IPS-18c (cell line): Measurements from ENCODE around the gene FRAT1.
"Not testable (repeated sequence)": the region's sequence is repeated elsewhere in the genome, so short reads cannot be mapped to it uniquely, and the experiment has no call there.

Source experiments
- H3K4me3 ChIP-seq: 2 replicates; pipeline ENCODE4 v1.7.0; 2013; ENCODE audit warnings: low read depth, mild to moderate bottlenecking, low read length, moderate library complexity; ENCODE audit not compliant: insufficient read depth
- H3K9me3 ChIP-seq: one replicate; pipeline ENCODE4 v1.6.1; 2013; ENCODE audit warnings: mild to moderate bottlenecking, low read length, moderate library complexity; ENCODE audit not compliant: control insufficient read depth, insufficient read depth

Gene FRAT1

DNA sequence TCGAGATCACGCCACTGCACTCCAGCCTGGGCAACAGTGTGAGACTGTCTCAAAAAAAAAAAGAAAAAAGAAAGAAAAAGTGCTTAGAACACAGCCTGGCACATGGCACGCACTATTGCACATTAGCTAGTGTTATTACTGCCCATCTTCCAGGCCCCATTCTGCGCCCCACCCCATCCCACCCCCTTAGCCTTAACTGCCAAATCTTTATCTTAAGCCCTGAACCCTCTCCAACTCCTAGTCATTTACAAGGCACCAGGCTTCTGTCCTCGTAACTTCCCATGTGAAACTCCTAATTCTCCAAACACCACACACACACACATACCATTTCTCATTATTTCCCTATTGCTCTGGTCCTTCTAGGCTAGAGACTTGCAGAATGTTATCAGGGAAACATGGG, 10.7 kb downstream of the FRAT1 start:
- H3K4me3 ChIP-seq: peak overlapping the region; percentile 15; the same call in 1 of the 2 replicates

GRCh38 chr10:97331153-97331703, 12.2 kb downstream of the FRAT1 start:
- peak overlapping the region; percentile 92; the same call in 1 of the 2 replicates for H3K4me3 ChIP-seq
- peaks cover 6% of the 10 kb centered on the region for H3K9me3 ChIP-seq

More for the DNA sequence above, 10.7 kb downstream of the FRAT1 start:
- H3K9me3 ChIP-seq: peaks cover 6% of the 10 kb centered on the region

GRCh38 chr10:97332591-97333350, 13.7 kb downstream of the FRAT1 start:
- Histone ChIP-seq H3K4me3 (peak overlapping the region; percentile 92), H3K9me3 (peaks cover 6% of the 10 kb centered on the region)

GRCh38 chr10:97333351-97333600, 14.2 kb downstream of the FRAT1 start:
- H3K9me3 ChIP-seq: peaks cover 6% of the 10 kb centered on the region
- H3K4me3 ChIP-seq: peak overlapping the region; percentile 92

GRCh38 chr10:97333601-97334369, 14.7 kb downstream of the FRAT1 start:
- peak overlapping the region; percentile 92 for H3K4me3 ChIP-seq
- H3K9me3 ChIP-seq: peaks cover 6% of the 10 kb centered on the region

- peak within 1 kb of the TSS; percentile 92 for H3K4me3 ChIP-seq
- peaks cover 6% of the 10 kb centered on the region for H3K9me3 ChIP-seq
Observed at GRCh38 chr10:97334370-97335175, 15.5 kb downstream of the FRAT1 start, which contains the start of gene FRAT2. Gene FRAT2 (minus strand): TSS chr10:97334729. CDS start chr10:97334572, 157 bp downstream.

DNA sequence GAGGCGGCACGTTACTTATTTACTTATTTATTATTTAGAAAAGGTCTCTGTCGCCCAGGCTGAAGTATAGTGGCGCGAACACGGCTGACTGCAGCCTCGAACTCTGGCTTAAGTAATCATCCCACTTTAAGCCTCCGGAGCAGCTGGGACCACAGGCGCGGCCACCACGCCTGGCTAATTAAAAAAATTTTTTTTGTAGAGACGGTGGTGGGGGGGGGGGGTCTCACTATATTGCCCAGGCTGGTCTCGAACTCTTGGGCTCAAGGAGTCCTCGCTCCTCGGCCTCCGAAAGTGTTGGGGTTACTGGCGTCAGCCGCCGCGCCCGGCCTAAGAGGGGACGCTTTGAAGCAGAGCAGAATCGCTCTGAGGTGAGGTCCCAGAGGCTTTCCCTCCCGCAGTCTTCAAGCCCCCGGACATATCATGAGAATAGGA, 16.1 kb downstream of the FRAT1 start:
- H3K4me3 ChIP-seq: peak overlapping the region; percentile 92
- H3K9me3 ChIP-seq: peaks cover 6% of the 10 kb centered on the region

DNA sequence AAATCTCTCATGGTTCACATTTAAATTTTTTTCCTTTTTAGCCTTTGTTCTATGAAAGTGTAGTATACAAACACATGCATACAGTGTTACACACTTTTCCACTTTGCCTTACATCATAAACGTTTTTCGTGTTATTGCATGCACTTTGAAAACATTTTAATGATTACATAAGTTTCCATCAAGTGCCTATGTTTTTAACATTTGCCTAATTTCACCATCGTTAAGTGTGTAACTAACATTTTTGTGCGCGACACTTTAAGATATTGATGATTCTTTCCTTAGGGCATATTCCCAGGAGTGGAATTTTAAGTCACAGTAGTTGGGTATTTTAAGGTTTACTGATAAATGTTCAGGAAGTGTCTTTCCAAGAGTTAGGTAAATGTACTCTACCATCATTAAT, 16.9 kb downstream of the FRAT1 start:
- H3K4me3 ChIP-seq: no peak overlapping the region
- peaks cover 6% of the 10 kb centered on the region for H3K9me3 ChIP-seq

- Histone ChIP-seq H3K9me3 (peaks cover 6% of the 10 kb centered on the region), H3K4me3 (no peak overlapping the region)
Observed at GRCh38 chr10:97336446-97336845, 17.4 kb downstream of the FRAT1 start.

DNA sequence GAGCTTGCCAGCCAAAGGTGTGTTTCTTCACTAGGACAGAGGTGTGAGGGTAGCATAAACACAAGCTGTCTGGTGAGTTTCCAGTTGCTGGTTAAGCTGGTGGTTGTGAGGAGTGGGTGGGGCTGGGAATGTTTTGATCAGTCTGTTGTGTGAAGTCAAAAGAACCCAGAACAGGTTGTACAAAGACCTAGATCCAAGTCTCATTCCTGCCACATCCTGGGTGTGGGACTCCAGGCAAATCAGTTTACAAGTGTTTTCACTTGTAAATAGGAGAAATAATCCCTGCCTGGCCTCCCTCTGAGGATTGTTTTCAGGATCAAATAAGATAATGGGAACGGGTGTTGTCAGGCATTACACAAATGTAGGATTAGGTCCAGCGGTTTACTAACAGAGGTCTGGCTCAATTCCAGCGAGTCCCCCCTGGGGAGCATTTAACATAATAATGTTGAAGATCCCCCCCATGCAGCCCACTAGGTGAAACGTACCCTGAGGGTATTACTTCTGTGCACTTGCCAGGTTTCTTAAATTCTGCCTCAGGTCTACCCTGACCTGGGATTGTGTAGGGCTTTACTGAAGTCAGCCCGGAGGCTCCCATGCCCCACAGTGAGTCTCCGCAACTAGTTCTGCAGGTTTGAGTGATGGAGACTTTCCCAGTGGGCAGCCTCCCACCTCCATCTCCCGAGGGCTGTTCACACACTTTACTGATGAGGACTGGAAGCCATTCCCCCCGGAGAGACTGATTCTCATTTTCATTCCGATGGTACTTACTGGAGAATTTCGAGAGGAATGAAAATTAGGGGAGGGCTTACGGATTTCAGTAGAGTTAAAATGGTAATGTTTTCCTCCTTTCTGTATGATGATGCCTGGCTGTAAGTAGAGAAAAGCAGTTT, 18.1 kb downstream of the FRAT1 start:
- H3K4me3 ChIP-seq: no peak overlapping the region
- H3K9me3 ChIP-seq: peaks cover 6% of the 10 kb centered on the region

DNA sequence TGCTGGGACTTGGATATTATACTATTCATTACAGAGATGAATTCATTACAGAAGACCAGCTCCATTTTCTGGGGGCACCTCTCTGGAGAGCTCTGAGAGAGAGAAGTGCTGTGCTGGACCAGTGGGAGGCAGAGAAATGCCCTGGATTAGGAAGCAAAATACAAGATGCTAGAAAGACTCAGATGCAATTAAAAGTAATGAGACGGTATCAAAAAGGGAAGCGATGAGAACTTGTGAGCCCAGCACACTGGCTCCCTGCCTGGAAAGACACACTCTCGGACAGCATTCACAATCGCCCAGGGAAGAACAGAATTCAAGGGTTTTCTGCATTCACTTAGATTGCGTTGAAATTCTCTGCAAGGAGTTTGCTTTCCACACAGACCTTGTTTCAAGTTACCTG, 19.0 kb downstream of the FRAT1 start:
- Histone ChIP-seq H3K4me3 (no peak overlapping the region), H3K9me3 (peaks cover 2% of the 10 kb centered on the region)

GRCh38 chr10:97341416-97341815, 22.3 kb downstream of the FRAT1 start:
- no peaks in the 10 kb centered on the region for H3K9me3 ChIP-seq
- H3K4me3 ChIP-seq: no peak overlapping the region

DNA sequence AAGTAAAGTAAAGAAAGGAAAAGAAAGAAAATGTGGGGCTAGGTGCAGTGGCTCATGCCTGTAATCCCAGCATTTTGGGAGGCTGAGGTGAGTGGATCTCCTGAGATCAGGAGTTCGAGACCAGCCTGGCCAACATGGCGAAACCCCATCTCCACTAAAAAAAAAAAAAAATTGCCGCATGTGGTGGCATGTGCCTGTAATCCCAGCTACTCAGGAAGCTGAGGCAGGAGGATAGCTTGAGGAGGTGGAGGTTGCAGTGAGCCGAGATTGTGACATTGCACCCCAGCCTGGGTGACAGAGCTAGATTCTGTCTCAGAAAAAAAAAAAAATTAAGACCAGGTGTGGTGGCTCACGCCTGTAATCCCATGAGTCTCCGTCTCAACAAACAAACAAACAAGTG, 24.6 kb downstream of the FRAT1 start:
- H3K9me3 ChIP-seq, H3K4me3 ChIP-seq: not testable (repeated sequence)

DNA sequence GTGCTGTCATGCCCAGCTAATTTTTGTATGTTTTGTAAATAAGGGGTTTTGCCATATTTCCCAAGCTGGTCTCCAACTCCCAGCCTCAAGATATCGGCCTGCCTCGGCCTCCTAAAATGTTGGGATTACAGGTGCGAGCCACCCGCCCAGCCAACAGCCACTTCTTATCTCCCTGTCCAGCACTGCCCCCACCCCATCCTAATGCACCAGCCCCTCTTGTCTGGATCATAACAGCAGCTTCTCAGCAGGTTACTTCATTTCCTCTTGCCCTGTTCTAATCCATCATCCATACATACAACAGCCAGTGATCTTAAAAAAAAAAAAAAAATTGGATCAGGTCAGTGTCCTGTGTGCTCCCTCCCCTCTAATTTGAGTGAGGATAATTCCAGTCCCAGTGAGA, 28.2 kb downstream of the FRAT1 start:
- Histone ChIP-seq H3K9me3 (no peaks in the 10 kb centered on the region), H3K4me3 (no peak overlapping the region)

- H3K9me3 ChIP-seq: no peaks in the 10 kb centered on the region
- H3K4me3 ChIP-seq: no peak overlapping the region
Observed at GRCh38 chr10:97349752-97350513, 30.9 kb downstream of the FRAT1 start.

- H3K4me3 ChIP-seq: no peak overlapping the region
- H3K9me3 ChIP-seq: no peaks in the 10 kb centered on the region
Observed at GRCh38 chr10:97353945-97354344, 34.9 kb downstream of the FRAT1 start.
